Osteocyte (in vitro differentiated cells): ENCODE data around the gene LDB2. TPM values are rescaled to one million over a fixed set of nuclear protein-coding genes. Genes with fewer than 3 reads are reported as not detected.

Experiments used
- DNase-seq: peaks from one replicate; pipeline ENCODE4 v3.0.0; 2021; ENCODE audit warnings: mixed read lengths; ENCODE audit not compliant: unreplicated experiment; ENCODE audit errors: extremely low spot score
- H3K27ac Mint-ChIP-seq: one replicate; pipeline ENCODE4 v1.8.0; 2021; ENCODE audit warnings: mild to moderate bottlenecking, mixed read lengths; ENCODE audit not compliant: unreplicated experiment
- H3K27me3 Mint-ChIP-seq: one replicate; pipeline ENCODE4 v1.8.0; 2021; ENCODE audit warnings: mixed read lengths; ENCODE audit not compliant: unreplicated experiment
- H3K36me3 Mint-ChIP-seq: one replicate; pipeline ENCODE4 v1.8.0; 2021; ENCODE audit warnings: mixed read lengths; ENCODE audit not compliant: unreplicated experiment
- H3K4me1 Mint-ChIP-seq: one replicate; pipeline ENCODE4 v1.8.0; 2021; ENCODE audit warnings: mixed read lengths; ENCODE audit not compliant: unreplicated experiment
- H3K4me3 Mint-ChIP-seq: one replicate; pipeline ENCODE4 v1.8.0; 2021; ENCODE audit warnings: mild to moderate bottlenecking, moderate library complexity, mixed read lengths; ENCODE audit not compliant: unreplicated experiment
- H3K9me3 Mint-ChIP-seq: one replicate; pipeline ENCODE4 v1.8.0; 2021; ENCODE audit warnings: mixed read lengths; ENCODE audit not compliant: unreplicated experiment
- CTCF ChIP-seq: fragments of 200-600 bp; sonication (generic); IDR thresholded peaks from 2 replicates; pipeline ENCODE4 v1.5.0; 2021; ENCODE audit warnings: antibody characterized with exemption, mild to moderate bottlenecking, moderate library complexity
- total RNA-seq: library from RNA; stranded (reverse); gene quantifications from 2 replicates; pipeline ENCODE4 v1.2.1, GENCODE V29; 2021

The LDB2 gene
- total RNA-seq, 1 donor from 2014 or later = 8.7 TPM

DNA sequence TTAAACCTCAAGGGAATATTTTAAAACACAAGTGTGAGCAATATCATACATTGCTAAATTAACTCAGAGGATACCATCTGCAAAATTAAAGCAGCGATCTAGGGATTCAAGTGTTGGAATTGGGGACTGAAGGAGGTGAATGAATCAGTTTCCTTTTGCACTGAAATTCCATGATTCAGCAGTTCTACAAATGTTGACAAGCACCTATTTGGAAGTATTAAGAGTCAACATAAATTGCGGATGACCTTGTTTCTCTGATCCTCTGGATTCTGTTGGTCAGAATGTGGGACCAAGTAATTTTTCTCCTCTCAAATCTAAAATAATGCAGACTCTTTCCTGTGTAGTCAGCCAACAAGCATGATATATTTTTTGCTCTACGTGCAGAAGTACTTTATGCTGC is 78.8 kb downstream of the LDB2 start:
- H3K27me3 Mint-ChIP-seq = no peaks in the 10 kb centered on the region
- no peak for TF ChIP-seq CTCF
- no peaks in the 10 kb centered on the region for H3K9me3 Mint-ChIP-seq

GRCh38 chr4:16818005-16818404 is 80.4 kb downstream of the LDB2 start:
- no peak overlapping the region for H3K27ac Mint-ChIP-seq
- no peak overlapping the region for H3K4me3 Mint-ChIP-seq
- no peaks in the 10 kb centered on the region for H3K27me3 Mint-ChIP-seq
- no peaks in the 10 kb centered on the region for H3K36me3 Mint-ChIP-seq
- no peak for TF ChIP-seq CTCF
- H3K9me3 Mint-ChIP-seq = no peaks in the 10 kb centered on the region
- DNase-seq = no peak
- no peaks in the 10 kb centered on the region for H3K4me1 Mint-ChIP-seq

More for the DNA sequence above, 78.8 kb downstream of the LDB2 start:
- H3K27ac Mint-ChIP-seq = no peak overlapping the region
- DNase-seq = no peak
- no peak overlapping the region for H3K4me3 Mint-ChIP-seq
- H3K36me3 Mint-ChIP-seq = no peaks in the 10 kb centered on the region
- no peaks in the 10 kb centered on the region for H3K4me1 Mint-ChIP-seq

GRCh38 chr4:16817286-16817685 is 81.2 kb downstream of the LDB2 start:
- Mint-ChIP-seq H3K27me3 (no peaks in the 10 kb centered on the region), H3K36me3 (no peaks in the 10 kb centered on the region), H3K4me3 (no peak overlapping the region), H3K4me1 (no peaks in the 10 kb centered on the region), H3K27ac (no peak overlapping the region), H3K9me3 (no peaks in the 10 kb centered on the region)
- no peak for TF ChIP-seq CTCF
- no peak for DNase-seq

DNA sequence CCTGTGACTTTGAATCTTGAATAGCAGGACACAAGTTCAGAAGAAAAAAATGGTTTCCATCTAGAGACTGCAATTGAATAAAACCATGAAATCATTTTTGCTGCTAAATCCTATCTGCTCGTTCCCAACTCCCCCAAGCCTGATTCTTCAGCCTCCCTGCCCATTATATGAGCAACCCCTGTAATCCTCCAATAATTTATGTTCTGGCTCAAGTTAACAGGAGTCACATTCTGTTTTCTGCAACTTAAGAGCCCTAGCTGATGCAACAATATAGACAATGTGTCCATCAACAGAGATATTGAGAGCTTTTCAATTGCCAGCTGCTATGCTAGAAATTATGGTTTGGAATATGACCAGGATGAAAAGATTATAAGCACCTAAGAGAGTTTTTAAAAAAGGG is 84.1 kb downstream of the LDB2 start:
- no peak overlapping the region for H3K27ac Mint-ChIP-seq
- no peaks in the 10 kb centered on the region for H3K36me3 Mint-ChIP-seq
- H3K9me3 Mint-ChIP-seq = no peaks in the 10 kb centered on the region
- no peak overlapping the region for H3K4me3 Mint-ChIP-seq
- H3K27me3 Mint-ChIP-seq = no peaks in the 10 kb centered on the region
- H3K4me1 Mint-ChIP-seq = no peaks in the 10 kb centered on the region
- no peak for TF ChIP-seq CTCF
- no peak for DNase-seq

DNA sequence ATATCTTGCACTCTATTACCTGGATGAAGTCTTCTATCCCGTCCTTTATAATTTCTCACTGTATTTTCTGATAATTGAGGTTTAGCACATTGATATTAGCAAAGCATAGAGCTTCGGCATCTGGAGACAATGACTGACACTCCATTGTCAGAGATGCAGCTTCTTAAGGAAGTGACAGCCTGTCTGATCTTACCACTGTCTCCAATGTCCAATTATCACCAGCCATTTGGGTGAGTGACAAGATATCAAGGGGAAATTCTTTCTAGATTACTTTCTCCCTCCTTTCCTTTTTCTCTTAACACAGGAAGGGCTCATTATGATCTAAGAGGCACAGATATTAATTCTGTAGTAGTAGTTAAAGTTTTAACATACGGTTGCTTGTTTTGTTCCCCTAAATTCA is 86.4 kb downstream of the LDB2 start:
- H3K36me3 Mint-ChIP-seq = no peaks in the 10 kb centered on the region
- H3K4me3 Mint-ChIP-seq = no peak overlapping the region
- no peak overlapping the region for H3K27ac Mint-ChIP-seq
- no peaks in the 10 kb centered on the region for H3K9me3 Mint-ChIP-seq
- DNase-seq = no peak
- no peaks in the 10 kb centered on the region for H3K27me3 Mint-ChIP-seq
- no peak for TF ChIP-seq CTCF
- no peaks in the 10 kb centered on the region for H3K4me1 Mint-ChIP-seq
